Neural cell (in vitro differentiated cells): ENCODE data around the gene PRKCE.

ENCODE experiments used
- CTCF ChIP-seq: fragments of 450-650 bp; IDR thresholded peaks from 2 replicates; pipeline ENCODE4 v1.5.1; 2014; ENCODE audit warnings: antibody characterized with exemption, mild to moderate bottlenecking, moderate library complexity; ENCODE audit not compliant: poor library complexity, severe bottlenecking
- EZH2 ChIP-seq: fragments of 200-600, 300-800 bp; shearing (Covaris generic), sonication (generic); IDR thresholded peaks from 2 replicates; pipeline ENCODE4 v1.6.1; 2014; ENCODE audit warnings: antibody characterized with exemption, low read length, borderline replicate concordance, mild to moderate bottlenecking; ENCODE audit not compliant: insufficient read depth, poor library complexity, severe bottlenecking
- MXI1 ChIP-seq: fragments of 450-650 bp; conservative IDR thresholded peaks from 2 replicates; pipeline ENCODE4 v1.6.1; 2014; ENCODE audit warnings: antibody characterized with exemption, mild to moderate bottlenecking; ENCODE audit not compliant: poor library complexity, severe bottlenecking
- POLR2AphosphoS5 ChIP-seq: IDR thresholded peaks from 2 replicates; pipeline ENCODE4 v1.6.1; 2012
- REST ChIP-seq: IDR thresholded peaks from 2 replicates; pipeline ENCODE4 v1.6.1; 2012; ENCODE audit warnings: borderline replicate concordance

GRCh38 chr2:45726188-45726587, 74.7 kb downstream of the PRKCE start:
- TF ChIP-seq POLR2AphosphoS5 (no peak), CTCF (no peak), MXI1 (no peak), REST (no peak), EZH2 (no peak)
